PC-9 (cell line): ENCODE results near the gene KCNK5. TPM values are rescaled to one million over a fixed set of nuclear protein-coding genes. Genes with fewer than 3 reads are reported as not detected.

ENCODE experiments used
- BruUV-seq: library from RNA; stranded (reverse); fragments of 400-500 nt; replicated peaks from 2 replicates; lab custom pipeline; 2021; lab: Mats Ljungman, UMichigan
- CTCF ChIA-PET: fragments of 300-600 bp; sonication (Branson Sonifier 250); formaldehyde crosslinking; loops from one replicate; lab custom pipeline; 2022; ENCODE audit warnings: antibody characterized with exemption; lab: Charles Lee
- POLR2A ChIA-PET: fragments of 300-600 bp; sonication (Branson Sonifier 250); formaldehyde crosslinking; loops from one replicate; lab custom pipeline; 2022; ENCODE audit warnings: antibody characterized with exemption; ENCODE audit not compliant: unreplicated experiment; lab: Charles Lee
- DNase-seq, 2 experiments: peaks; one replicate each; pipeline versions ENCODE4 v3.0.0 to v3.0.0-alpha.2; 2015 to 2022; ENCODE audit warnings: mixed read lengths in 1 of 2
- H2AFZ ChIP-seq: fragments of 200-600 bp; sonication (generic); 2 replicates; pipeline ENCODE4 v1.8.1; 2017; ENCODE audit warnings: antibody characterized with exemption
- H3F3A ChIP-seq: fragments of 200-600 bp; sonication (generic); 2 replicates; pipeline ENCODE4 v1.8.1; 2017; ENCODE audit warnings: antibody characterized with exemption, mild to moderate bottlenecking, low read depth; ENCODE audit not compliant: insufficient read depth
- H3K27ac ChIP-seq: fragments of 200-600 bp; sonication (generic); 2 replicates; pipeline ENCODE4 v1.6.1; 2016; ENCODE audit warnings: mixed run types
- H3K27me3 ChIP-seq: fragments of 200-600 bp; sonication (generic); 2 replicates; pipeline ENCODE4 v1.6.1; 2016; ENCODE audit warnings: low read depth, mixed run types; ENCODE audit not compliant: insufficient read depth
- H3K36me3 ChIP-seq: fragments of 200-600 bp; sonication (generic); 2 replicates; pipeline ENCODE4 v1.6.1; 2016; ENCODE audit warnings: low read depth, mixed run types
- H3K4me1 ChIP-seq: fragments of 200-600 bp; sonication (generic); replicated peaks from 2 replicates; pipeline ENCODE4 v1.6.1; 2016; ENCODE audit warnings: mixed run types; ENCODE audit not compliant: insufficient read depth
- H3K4me2 ChIP-seq: fragments of 200-600 bp; sonication (generic); 2 replicates; pipeline ENCODE4 v1.6.1; 2017; ENCODE audit warnings: mixed run types
- H3K4me3 ChIP-seq: fragments of 200-600 bp; sonication (generic); 2 replicates; pipeline ENCODE4 v1.6.1; 2016; ENCODE audit warnings: mixed run types
- H3K79me2 ChIP-seq: fragments of 200-600 bp; sonication (generic); 2 replicates; pipeline ENCODE4 v1.6.1; 2017; ENCODE audit warnings: low read depth, mixed run types
- H3K9me2 ChIP-seq: fragments of 200-600 bp; sonication (generic); 2 replicates; pipeline ENCODE4 v1.8.1; 2017; ENCODE audit warnings: mild to moderate bottlenecking; ENCODE audit not compliant: insufficient read depth
- H3K9me3 ChIP-seq: fragments of 200-600 bp; sonication (generic); 2 replicates; pipeline ENCODE4 v1.8.1; 2016; ENCODE audit warnings: low read depth; ENCODE audit not compliant: insufficient read depth
- H4K20me1 ChIP-seq: fragments of 200-600 bp; sonication (generic); 2 replicates; pipeline ENCODE4 v1.8.1; 2017; ENCODE audit not compliant: insufficient read depth
- CTCF ChIP-seq: fragments of 200-600 bp; sonication (generic); conservative IDR thresholded peaks from 2 replicates; pipeline ENCODE4 v1.6.1; 2017; ENCODE audit warnings: mixed run types, antibody characterized with exemption, mild to moderate bottlenecking, moderate library complexity
- EZH2 ChIP-seq: fragments of 200-600 bp; sonication (generic); IDR thresholded peaks from 2 replicates; pipeline ENCODE4 v1.8.0; 2017; ENCODE audit warnings: antibody characterized with exemption, low read depth
- intact Hi-C: fragments of 100-400 bp; cut with micrococcal nuclease; formaldehyde crosslinking; loops from one replicate; pipeline ENCODE4 v1.10.0; 2022; ENCODE audit not compliant: unreplicated experiment
- total RNA-seq: library from RNA; stranded (reverse); gene quantifications from 2 replicates; pipeline ENCODE4 v1.2.3, GENCODE V29; 2021

KCNK5 gene
- total RNA-seq, 1 experiment from 2014 or later, result 11.9 TPM

DNA sequence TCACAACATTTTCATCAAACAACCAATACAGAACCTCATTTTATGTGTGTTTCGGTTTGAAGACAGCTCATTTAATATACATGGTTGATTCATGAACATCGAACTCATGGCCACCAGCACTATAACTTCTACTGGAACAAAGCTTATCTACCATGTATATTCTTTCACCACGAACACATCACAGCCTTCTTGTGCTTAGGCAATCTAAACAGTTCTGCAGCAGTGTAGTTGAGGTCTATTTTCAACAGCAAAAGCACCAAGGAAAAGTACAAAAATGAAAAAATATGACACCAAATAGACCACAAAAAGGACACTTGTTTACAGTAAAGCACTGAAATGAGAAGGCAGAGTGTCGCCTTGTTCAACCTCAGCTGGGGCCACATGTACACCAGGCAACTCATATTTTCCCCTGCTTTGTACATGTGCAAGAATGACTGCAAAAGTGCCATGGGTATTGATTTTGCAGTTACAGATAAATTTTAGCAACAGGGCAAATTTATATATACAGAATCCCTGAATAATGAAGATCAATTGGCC lies 25.8 kb upstream of the KCNK5 start:
- no peaks in the 10 kb centered on the region for H3K9me2 ChIP-seq
- H3F3A ChIP-seq, result peaks cover 1% of the 10 kb centered on the region; the same call in 1 of the 2 replicates
- no peaks in the 10 kb centered on the region; the same call in 1 of the 2 replicates for H3K9me3 ChIP-seq
- intact Hi-C loops, result no loop called here
- no peak overlapping the region for H3K4me3 ChIP-seq
- H2AFZ ChIP-seq, result no peak overlapping the region
- ChIA-PET POLR2A (no interaction called here), CTCF (interaction anchor here (0.6 kb wide), 1 partner anchor 21 kb away, joined by 7 read pairs; no protein-coding TSS in a partner anchor)
- no peaks in the 10 kb centered on the region for H4K20me1 ChIP-seq
- no peak for DNase-seq
- no peak overlapping the region for H3K4me2 ChIP-seq
- no peaks in the 10 kb centered on the region for H3K4me1 ChIP-seq
- H3K36me3 ChIP-seq, result no peaks in the 10 kb centered on the region
- TF ChIP-seq CTCF, result no peak
- TF ChIP-seq EZH2, result no peak
- H3K27me3 ChIP-seq, result no peaks in the 10 kb centered on the region
- no TSS peak for BruUV-seq
- no peaks in the 10 kb centered on the region for H3K79me2 ChIP-seq
- no peak overlapping the region for H3K27ac ChIP-seq

DNA sequence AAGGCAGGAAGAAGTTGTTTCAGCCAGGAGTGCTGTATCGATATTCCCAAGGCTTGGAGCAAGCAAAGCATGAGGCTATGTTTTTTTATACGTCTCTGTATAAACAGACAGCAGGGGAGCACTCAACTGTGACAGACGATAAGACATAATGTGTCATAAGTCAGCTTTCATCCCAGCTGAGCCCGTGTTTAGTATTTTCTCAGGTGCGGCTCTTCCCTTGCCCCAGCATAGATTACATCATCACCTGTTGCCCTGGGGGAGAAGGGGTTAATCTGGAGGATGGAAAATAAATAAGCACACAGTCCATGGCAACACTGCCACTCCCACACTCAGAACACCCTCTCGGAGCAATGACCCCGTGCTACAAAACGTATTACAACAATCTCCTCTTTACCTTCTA lies 22.1 kb upstream of the KCNK5 start:
- intact Hi-C loops, result no loop called here
- TF ChIP-seq CTCF (no peak), EZH2 (no peak)
- CTCF ChIA-PET, result no interaction called here

DNA sequence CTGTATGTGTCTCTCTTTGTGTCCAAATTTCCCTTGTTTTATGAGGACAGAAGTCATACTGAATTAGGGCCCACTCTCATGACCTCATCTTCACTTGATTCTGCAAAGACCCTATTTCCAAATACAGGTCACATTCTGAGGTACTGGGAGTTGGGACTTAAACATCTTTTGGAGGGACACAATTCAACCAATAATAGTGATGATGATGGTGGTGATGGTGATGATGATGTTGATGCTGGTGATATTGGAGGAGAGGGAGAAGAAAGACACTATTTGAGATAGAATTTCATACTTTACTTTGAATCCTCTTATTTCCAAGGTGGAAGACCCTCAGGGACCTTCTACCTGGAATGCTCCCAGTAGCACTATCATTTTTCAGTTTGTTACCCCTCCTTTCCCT lies 21.2 kb upstream of the KCNK5 start:
- Histone ChIP-seq H3K27me3 (no peaks in the 10 kb centered on the region), H3K9me2 (no peaks in the 10 kb centered on the region), H4K20me1 (no peaks in the 10 kb centered on the region), H2AFZ (no peak overlapping the region), H3K79me2 (no peaks in the 10 kb centered on the region), H3K4me3 (no peak overlapping the region), H3K27ac (no peak overlapping the region), H3K9me3 (no peaks in the 10 kb centered on the region; the same call in 1 of the 2 replicates), H3K4me1 (no peaks in the 10 kb centered on the region), H3K4me2 (no peak overlapping the region), H3F3A (no peaks in the 10 kb centered on the region), H3K36me3 (no peaks in the 10 kb centered on the region)
- BruUV-seq, result no TSS peak
- ChIA-PET POLR2A (no interaction called here), CTCF (no interaction called here)
- intact Hi-C loops, result no loop called here
- DNase-seq, result no peak
- no peak for TF ChIP-seq CTCF
- no peak for TF ChIP-seq EZH2

More for the DNA sequence above, 22.1 kb upstream of the KCNK5 start:
- no peaks in the 10 kb centered on the region for H4K20me1 ChIP-seq
- H3K4me1 ChIP-seq, result no peaks in the 10 kb centered on the region
- no peaks in the 10 kb centered on the region for H3K9me2 ChIP-seq
- no peaks in the 10 kb centered on the region for H3K36me3 ChIP-seq
- no peak overlapping the region for H3K27ac ChIP-seq
- H3K27me3 ChIP-seq, result no peaks in the 10 kb centered on the region
- no peak for DNase-seq
- BruUV-seq, result no TSS peak
- no peaks in the 10 kb centered on the region for H3F3A ChIP-seq
- H3K4me2 ChIP-seq, result no peak overlapping the region
- no peak overlapping the region for H2AFZ ChIP-seq
- POLR2A ChIA-PET, result no interaction called here
- no peaks in the 10 kb centered on the region for H3K79me2 ChIP-seq
- H3K4me3 ChIP-seq, result no peak overlapping the region
- H3K9me3 ChIP-seq, result no peaks in the 10 kb centered on the region; the same call in 1 of the 2 replicates
